ENCODE measurements around the gene CNIH3.

DNA sequence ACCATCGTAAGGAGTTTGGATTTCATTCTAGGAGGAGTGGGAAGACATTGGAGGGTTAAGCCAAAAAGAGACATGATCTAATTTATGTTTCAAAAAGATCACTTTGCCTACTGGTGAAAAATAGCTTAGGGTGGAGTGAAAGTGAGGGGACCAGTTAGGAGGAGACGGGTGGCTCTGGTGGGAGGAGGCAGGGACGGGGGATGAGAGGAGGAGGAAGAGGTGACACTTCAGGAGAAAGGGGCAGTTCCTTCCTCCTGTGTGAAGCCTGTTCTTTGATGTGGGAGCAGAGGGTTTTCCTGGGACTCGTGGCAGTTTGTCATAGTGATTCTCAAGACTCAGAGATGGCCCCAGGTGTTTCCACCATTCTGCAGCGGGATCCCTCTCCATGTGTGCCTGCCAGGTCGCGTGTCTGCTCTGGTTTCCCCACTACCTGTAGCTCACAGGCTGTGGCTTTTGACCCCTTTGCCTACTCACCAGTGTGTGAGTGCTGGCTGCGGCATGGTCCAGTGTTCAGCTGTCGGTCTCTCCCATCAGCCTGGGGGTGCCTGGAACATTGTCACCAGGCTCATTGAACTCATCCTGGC is 102.4 kb downstream of the CNIH3 start:
- TF ChIP-seq, protein P1, sequence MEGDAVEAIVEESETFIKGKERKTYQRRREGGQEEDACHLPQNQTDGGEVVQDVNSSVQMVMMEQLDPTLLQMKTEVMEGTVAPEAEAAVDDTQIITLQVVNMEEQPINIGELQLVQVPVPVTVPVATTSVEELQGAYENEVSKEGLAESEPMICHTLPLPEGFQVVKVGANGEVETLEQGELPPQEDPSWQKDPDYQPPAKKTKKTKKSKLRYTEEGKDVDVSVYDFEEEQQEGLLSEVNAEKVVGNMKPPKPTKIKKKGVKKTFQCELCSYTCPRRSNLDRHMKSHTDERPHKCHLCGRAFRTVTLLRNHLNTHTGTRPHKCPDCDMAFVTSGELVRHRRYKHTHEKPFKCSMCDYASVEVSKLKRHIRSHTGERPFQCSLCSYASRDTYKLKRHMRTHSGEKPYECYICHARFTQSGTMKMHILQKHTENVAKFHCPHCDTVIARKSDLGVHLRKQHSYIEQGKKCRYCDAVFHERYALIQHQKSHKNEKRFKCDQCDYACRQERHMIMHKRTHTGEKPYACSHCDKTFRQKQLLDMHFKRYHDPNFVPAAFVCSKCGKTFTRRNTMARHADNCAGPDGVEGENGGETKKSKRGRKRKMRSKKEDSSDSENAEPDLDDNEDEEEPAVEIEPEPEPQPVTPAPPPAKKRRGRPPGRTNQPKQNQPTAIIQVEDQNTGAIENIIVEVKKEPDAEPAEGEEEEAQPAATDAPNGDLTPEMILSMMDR (IDR thresholded peaks at IDR 0.05; ENCODE audit: low read length) = no peak
- TF ChIP-seq EZH2 (IDR thresholded peaks at IDR 0.05; ENCODE audit: borderline replicate concordance, low read length) = no peak

Data from OCI-LY1 (cell line).